CD4-positive, alpha-beta T cell treated with Interferon alpha-2 for 1 hour (primary cell): ENCODE measurements around the gene GCK.

Experiments
- DNase-seq, 2 donors: peaks; one replicate each; pipeline ENCODE4 v3.0.0-alpha.2; 2020 to 2022

Gene GCK

GRCh38 chr7:44189286-44189992 lies at the start of gene GCK:
TSS of gene GCK (minus strand) at chr7:44189439. CDS start at chr7:44188953, 486 bp downstream.
- DNase-seq, result no peak

- DNase-seq, result no peak
Measured at GRCh38 chr7:44238116-44238695, 49.0 kb upstream of the GCK start.

GRCh38 chr7:44237696-44238095 lies 48.5 kb upstream of the GCK start:
- DNase-seq, result no peak

- DNase-seq, result no peak
Measured at GRCh38 chr7:44236333-44236728, 47.1 kb upstream of the GCK start.

GRCh38 chr7:44235582-44236332 lies 46.5 kb upstream of the GCK start:
- no peak for DNase-seq

GRCh38 chr7:44235066-44235465 lies 45.8 kb upstream of the GCK start:
- DNase-seq, result no peak

- no peak for DNase-seq
Measured at GRCh38 chr7:44232901-44233715, 43.9 kb upstream of the GCK start.

- DNase-seq, result no peak
Measured at GRCh38 chr7:44232396-44232795, 43.2 kb upstream of the GCK start.

GRCh38 chr7:44231088-44231487 lies 41.8 kb upstream of the GCK start:
- no peak for DNase-seq

- no peak for DNase-seq
Measured at GRCh38 chr7:44230286-44230685, 41.0 kb upstream of the GCK start.

GRCh38 chr7:44229546-44230105 lies 40.4 kb upstream of the GCK start:
- no peak for DNase-seq

GRCh38 chr7:44228571-44229350 lies 39.5 kb upstream of the GCK start:
- no peak for DNase-seq

GRCh38 chr7:44227911-44228310 lies 38.7 kb upstream of the GCK start:
- no peak for DNase-seq

GRCh38 chr7:44226396-44226753 lies 37.1 kb upstream of the GCK start:
- DNase-seq, result no peak

GRCh38 chr7:44225566-44226395 lies 36.5 kb upstream of the GCK start:
- DNase-seq, result no peak

- no peak for DNase-seq
Measured at GRCh38 chr7:44224974-44225565, 35.8 kb upstream of the GCK start.

- no peak for DNase-seq
Measured at GRCh38 chr7:44224080-44224973, 35.1 kb upstream of the GCK start.

GRCh38 chr7:44223362-44224079 lies 34.3 kb upstream of the GCK start:
- no peak for DNase-seq

- DNase-seq, result no peak
Measured at GRCh38 chr7:44222776-44223261, 33.6 kb upstream of the GCK start.
